HG03342 (cell line): ENCODE measurements around the gene DMBX1.

Source experiments
- ATAC-seq: cut with Tn5 transposase; IDR thresholded peaks from one replicate; pipeline ENCODE4 v1.9.1; 2021; ENCODE audit warnings: mild to moderate bottlenecking, moderate library complexity; ENCODE audit not compliant: unreplicated experiment

DMBX1 gene

GRCh38 chr1:46489638-46490405, at the start of gene DMBX1:
Gene DMBX1, plus strand, starts transcription at chr1:46489836. Its CDS starts 17,175 bp downstream, at chr1:46507011.
- no peak for ATAC-seq

- ATAC-seq, result no peak
These were observed 49.2 kb upstream of the DMBX1 start for GRCh38 chr1:46440478-46440877.

- ATAC-seq, result peak; percentile 69
These were observed 47.1 kb upstream of the DMBX1 start for GRCh38 chr1:46442317-46443161.

GRCh38 chr1:46444466-46444865, 45.2 kb upstream of the DMBX1 start:
- no peak for ATAC-seq

GRCh38 chr1:46445773-46446256, 43.8 kb upstream of the DMBX1 start:
- ATAC-seq, result no peak

- no peak for ATAC-seq
These were observed 42.8 kb upstream of the DMBX1 start for GRCh38 chr1:46446646-46447498.

- ATAC-seq, result no peak
These were observed 42.0 kb upstream of the DMBX1 start for GRCh38 chr1:46447499-46448108.

GRCh38 chr1:46448109-46448911, 41.3 kb upstream of the DMBX1 start:
- ATAC-seq, result no peak

GRCh38 chr1:46449223-46450159, 40.1 kb upstream of the DMBX1 start:
- ATAC-seq, result no peak

- no peak for ATAC-seq
These were observed 39.5 kb upstream of the DMBX1 start for GRCh38 chr1:46450160-46450517.

- ATAC-seq, result no peak
These were observed 37.4 kb upstream of the DMBX1 start for GRCh38 chr1:46451948-46452930.

GRCh38 chr1:46452931-46453325, 36.7 kb upstream of the DMBX1 start:
- ATAC-seq, result no peak

GRCh38 chr1:46453449-46453848, 36.2 kb upstream of the DMBX1 start:
- ATAC-seq, result no peak

- ATAC-seq, result no peak
These were observed 33.7 kb upstream of the DMBX1 start for GRCh38 chr1:46455951-46456350.

- ATAC-seq, result no peak
These were observed 33.1 kb upstream of the DMBX1 start for GRCh38 chr1:46456411-46456963.

GRCh38 chr1:46457178-46457577, 32.5 kb upstream of the DMBX1 start:
- no peak for ATAC-seq

GRCh38 chr1:46458190-46458589, 31.4 kb upstream of the DMBX1 start:
- ATAC-seq, result no peak
